Measurements from ENCODE around the gene IL24. TPM values are rescaled to one million over a fixed set of nuclear protein-coding genes. Genes with fewer than 3 reads are reported as not detected.

Gene IL24, protein sequence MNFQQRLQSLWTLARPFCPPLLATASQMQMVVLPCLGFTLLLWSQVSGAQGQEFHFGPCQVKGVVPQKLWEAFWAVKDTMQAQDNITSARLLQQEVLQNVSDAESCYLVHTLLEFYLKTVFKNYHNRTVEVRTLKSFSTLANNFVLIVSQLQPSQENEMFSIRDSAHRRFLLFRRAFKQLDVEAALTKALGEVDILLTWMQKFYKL
- total RNA-seq (2022; extraction: Qiagen RNA extraction) = 0.27 to 0.57 TPM (median 0.33 TPM) in 5 replicates

DNA sequence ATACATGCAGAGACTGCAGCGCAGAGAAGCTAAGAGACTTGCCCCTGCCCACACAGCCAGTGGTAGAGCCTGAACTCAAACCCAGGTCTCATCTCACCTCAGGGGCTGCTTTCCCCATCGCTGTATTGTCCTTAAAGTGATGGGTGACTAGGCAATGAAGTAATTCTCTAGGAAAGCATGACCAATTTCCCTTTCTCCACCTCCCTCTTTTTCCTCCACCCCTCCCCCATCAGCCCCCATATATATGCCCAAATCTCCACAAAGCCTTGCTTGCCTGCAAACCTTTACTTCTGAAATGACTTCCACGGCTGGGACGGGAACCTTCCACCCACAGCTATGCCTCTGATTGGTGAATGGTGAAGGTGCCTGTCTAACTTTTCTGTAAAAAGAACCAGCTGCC, at the start of gene IL24:
TSS of gene IL24 (plus strand) at position 269 of the 400 bp plus-strand sequence. CDS start 390 bp downstream, outside the sequence.

DNA sequence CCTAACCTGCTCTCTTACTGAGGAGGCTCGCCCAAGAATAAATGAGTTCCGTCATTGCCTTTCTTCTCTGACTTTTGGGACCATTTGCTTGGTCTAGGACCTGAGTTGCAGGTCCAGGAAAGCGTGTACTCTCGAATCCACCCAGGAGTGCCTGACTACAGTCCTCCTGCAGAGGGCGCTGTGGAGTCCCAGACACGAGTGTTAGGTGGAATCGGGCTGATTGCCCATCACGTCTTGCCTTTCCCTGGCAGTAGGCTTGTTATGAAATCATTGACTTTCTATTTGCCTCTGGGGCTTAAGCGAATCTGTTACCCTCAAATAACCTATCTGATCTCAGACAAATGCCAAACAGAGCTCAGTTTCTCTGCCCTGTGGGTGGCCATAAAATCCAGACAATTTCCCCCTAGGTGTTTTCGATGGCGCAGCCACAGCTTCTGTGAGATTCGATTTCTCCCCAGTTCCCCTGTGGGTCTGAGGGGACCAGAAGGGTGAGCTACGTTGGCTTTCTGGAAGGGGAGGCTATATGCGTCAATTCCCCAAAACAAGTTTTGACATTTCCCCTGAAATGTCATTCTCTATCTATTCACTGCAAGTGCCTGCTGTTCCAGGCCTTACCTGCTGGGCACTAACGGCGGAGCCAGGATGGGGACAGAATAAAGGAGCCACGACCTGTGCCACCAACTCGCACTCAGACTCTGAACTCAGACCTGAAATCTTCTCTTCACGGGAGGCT, 32.1 kb upstream of the IL24 start, which contains the start of gene IL20:
TSS of gene IL20 (plus strand) at position 685 of the 733 bp plus-strand sequence. CDS start 230 bp downstream, outside the sequence.

DNA sequence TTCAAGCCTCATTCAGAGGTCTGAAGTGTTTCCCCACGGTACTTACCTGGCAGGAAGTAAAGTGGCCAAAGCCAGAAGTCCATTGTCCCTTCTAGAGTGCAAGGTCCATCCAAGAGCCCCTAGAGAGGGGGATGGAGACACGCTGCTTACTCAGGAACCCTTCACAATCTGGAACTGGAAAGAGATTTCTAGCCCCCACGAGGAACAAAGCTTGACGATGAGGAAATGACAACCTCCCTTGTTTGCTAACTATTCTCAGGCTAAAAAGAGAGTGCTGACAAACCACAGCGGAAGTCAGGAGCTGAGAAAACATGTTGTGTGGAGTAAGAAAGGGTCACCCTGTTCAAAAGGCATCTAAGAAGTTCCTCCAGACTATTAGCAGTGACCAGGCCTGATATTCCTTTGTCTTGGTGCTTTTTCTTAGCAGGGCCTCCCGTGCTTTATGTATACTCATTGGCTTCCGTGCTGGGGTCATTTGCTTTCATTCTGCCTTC, 24.6 kb downstream of the IL24 start, which contains the start of gene FCMR:
TSS of gene FCMR (minus strand) at position 170 of the 494 bp plus-strand sequence. CDS start at position 83, 87 bp downstream.

DNA sequence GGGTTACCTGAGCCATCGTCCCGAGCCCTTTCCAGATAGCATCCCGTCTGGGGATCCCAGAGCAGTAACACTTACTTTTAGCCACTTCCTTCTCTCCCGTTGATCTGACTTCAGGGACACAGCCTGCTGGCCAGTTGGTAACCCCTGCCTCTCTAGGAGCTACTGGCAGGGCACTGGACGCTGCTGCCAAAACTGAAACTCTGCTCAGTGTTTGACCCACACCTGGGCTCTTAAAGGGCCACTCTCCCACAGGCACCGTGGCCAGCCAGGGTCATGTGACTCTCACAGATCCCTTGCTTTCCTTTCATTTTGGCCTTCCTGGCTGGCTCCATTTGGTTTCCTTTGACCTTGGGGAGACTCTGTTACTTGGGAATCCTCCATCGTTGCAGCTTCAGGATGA, 49.0 kb downstream of the IL24 start, which contains the start of gene PIGR:
TSS of gene PIGR (minus strand) at position 206 of the 400 bp plus-strand sequence. CDS start 5,935 bp downstream, outside the sequence.

Other genes starting within 250 kb of the IL24 start
- 61.6 to 72.7 TPM (median 67.9 TPM) in 5 replicates for gene MAPKAPK2, start 212.5 kb upstream of the IL24 start, total RNA-seq (2022; extraction: Qiagen RNA extraction)
- gene IL19, start 126.7 kb upstream of the IL24 start, total RNA-seq (2022; extraction: Qiagen RNA extraction) = not detected in 5 replicates
- gene IL10, start 124.9 kb upstream of the IL24 start, total RNA-seq (2022; extraction: Qiagen RNA extraction) = not detected in 5 replicates
- 0.06 TPM in 1 of 5 replicates, not detected in the others for gene IL20, start 31.8 kb upstream of the IL24 start, total RNA-seq (2022; extraction: Qiagen RNA extraction)
- 3.3 to 6.3 TPM (median 4.9 TPM) in 5 replicates for gene FCMR, start 24.5 kb downstream of the IL24 start, total RNA-seq (2022; extraction: Qiagen RNA extraction)
- gene PIGR, start 49.0 kb downstream of the IL24 start, total RNA-seq (2022; extraction: Qiagen RNA extraction) = not detected in 5 replicates
- not detected in 5 replicates for gene FCAMR, start 73.0 kb downstream of the IL24 start, total RNA-seq (2022; extraction: Qiagen RNA extraction)
- 3.8 to 5.4 TPM (median 4.5 TPM) in 5 replicates for gene C1orf116, start 135.3 kb downstream of the IL24 start, total RNA-seq (2022; extraction: Qiagen RNA extraction)
- 5.6 to 7.4 TPM (median 6.4 TPM) in 5 replicates for gene YOD1, start 153.8 kb downstream of the IL24 start, total RNA-seq (2022; extraction: Qiagen RNA extraction)
- 5.2 to 6.6 TPM (median 6.1 TPM) in 5 replicates for gene PFKFB2, start 155.8 kb downstream of the IL24 start, total RNA-seq (2022; extraction: Qiagen RNA extraction)
- 1.4 to 1.8 TPM (median 1.6 TPM) in 5 replicates for gene C4BPB, start 191.4 kb downstream of the IL24 start, total RNA-seq (2022; extraction: Qiagen RNA extraction)
- gene C4BPA, start 206.8 kb downstream of the IL24 start, total RNA-seq (2022; extraction: Qiagen RNA extraction) = 0.37 to 1.0 TPM (median 0.72 TPM) in 5 replicates